SK-N-MC (cell line): ENCODE data around the gene PUS7L.
"Not testable (repeated sequence)": the region's sequence is repeated elsewhere in the genome, so short reads cannot be mapped to it uniquely, and the experiment has no call there.

Source experiments
- DNase-seq: peaks from one replicate; pipeline ENCODE4 v3.0.0-alpha.2; 2011; ENCODE audit warnings: low read depth, low spot score
- H3K27ac ChIP-seq: fragments of 200-600 bp; sonication (generic); 2 replicates; pipeline ENCODE4 v1.5.1; 2016; ENCODE audit warnings: mixed run types
- H3K36me3 ChIP-seq: fragments of 200-600 bp; sonication (generic); 2 replicates; pipeline ENCODE4 v1.6.1; 2017; ENCODE audit warnings: antibody characterized with exemption, low read length, mixed read lengths; ENCODE audit not compliant: insufficient read depth
- H3K4me3 ChIP-seq: fragments of 200-600 bp; sonication (generic); 2 replicates; pipeline ENCODE4 v1.5.1; 2016
- H3K9ac ChIP-seq: fragments of 200-600 bp; sonication (generic); 2 replicates; pipeline ENCODE4 v1.8.0; 2017; ENCODE audit warnings: mixed run types, mixed read lengths; ENCODE audit not compliant: insufficient read length
- H3K9me3 ChIP-seq: fragments of 200-600 bp; sonication (generic); 2 replicates; pipeline ENCODE4 v1.6.1; 2017; ENCODE audit warnings: low read depth, mild to moderate bottlenecking, antibody characterized with exemption, low read length, moderate library complexity, mixed read lengths
- EZH2 ChIP-seq: fragments of 200-600 bp; sonication (generic); IDR thresholded peaks from one replicate; pipeline ENCODE4 v1.6.1; 2017; ENCODE audit warnings: antibody characterized with exemption
- FOXP2 ChIP-seq: optimal IDR thresholded peaks from 2 replicates; pipeline ENCODE3; 2011; ENCODE audit warnings: mild to moderate bottlenecking, moderate library complexity; ENCODE audit not compliant: insufficient read depth; ENCODE audit errors: extremely low read length, control extremely low read depth
- POLR2AphosphoS5 ChIP-seq: IDR thresholded peaks from 2 replicates; pipeline ENCODE4 v1.6.1; 2012; ENCODE audit warnings: mild to moderate bottlenecking, low read depth, low read length, borderline replicate concordance

PUS7L gene

GRCh38 chr12:43696154-43696553, 62.4 kb downstream of the PUS7L start:
- Histone ChIP-seq H3K9ac (no peak overlapping the region), H3K36me3 (no peaks in the 10 kb centered on the region), H3K9me3 (no peaks in the 10 kb centered on the region), H3K4me3 (no peak overlapping the region), H3K27ac (no peak overlapping the region)
- TF ChIP-seq FOXP2 (no peak), EZH2 (no peak), POLR2AphosphoS5 (no peak)
- no peak for DNase-seq

- H3K27ac ChIP-seq, result no peak overlapping the region
- TF ChIP-seq EZH2 (no peak), FOXP2 (no peak), POLR2AphosphoS5 (no peak)
- H3K36me3 ChIP-seq, result no peaks in the 10 kb centered on the region
- no peak for DNase-seq
- H3K4me3 ChIP-seq, result no peak overlapping the region
- no peak overlapping the region for H3K9ac ChIP-seq
- H3K9me3 ChIP-seq, result no peaks in the 10 kb centered on the region
Observed at GRCh38 chr12:43694879-43695278, 63.7 kb downstream of the PUS7L start.

- no peak overlapping the region for H3K4me3 ChIP-seq
- no peak for TF ChIP-seq FOXP2
- TF ChIP-seq EZH2, result no peak
- TF ChIP-seq POLR2AphosphoS5, result no peak
- no peaks in the 10 kb centered on the region for H3K9me3 ChIP-seq
- no peak overlapping the region for H3K9ac ChIP-seq
- H3K36me3 ChIP-seq, result no peaks in the 10 kb centered on the region
- no peak for DNase-seq
- no peak overlapping the region for H3K27ac ChIP-seq
Observed at GRCh38 chr12:43692064-43692463, 66.5 kb downstream of the PUS7L start.

GRCh38 chr12:43685491-43685890, 73.1 kb downstream of the PUS7L start:
- not testable (repeated sequence) for H3K9me3 ChIP-seq, DNase-seq, H3K9ac ChIP-seq, H3K36me3 ChIP-seq, H3K4me3 ChIP-seq, H3K27ac ChIP-seq

- no peak for TF ChIP-seq FOXP2
- no peak for TF ChIP-seq EZH2
- no peak for TF ChIP-seq POLR2AphosphoS5
- H3K27ac ChIP-seq, result no peak overlapping the region
- no peaks in the 10 kb centered on the region for H3K36me3 ChIP-seq
- no peak for DNase-seq
- H3K4me3 ChIP-seq, result no peak overlapping the region
- no peak overlapping the region for H3K9ac ChIP-seq
- H3K9me3 ChIP-seq, result no peaks in the 10 kb centered on the region
Observed at GRCh38 chr12:43676183-43676813, 82.3 kb downstream of the PUS7L start.

GRCh38 chr12:43675048-43675904, 83.3 kb downstream of the PUS7L start:
- no peak overlapping the region for H3K27ac ChIP-seq
- DNase-seq, result no peak
- H3K36me3 ChIP-seq, result no peaks in the 10 kb centered on the region
- H3K9ac ChIP-seq, result no peak overlapping the region
- H3K9me3 ChIP-seq, result no peaks in the 10 kb centered on the region
- no peak overlapping the region for H3K4me3 ChIP-seq
- TF ChIP-seq POLR2AphosphoS5 (no peak), EZH2 (no peak), FOXP2 (no peak)

GRCh38 chr12:43669373-43669772, 89.2 kb downstream of the PUS7L start:
- H3K9me3 ChIP-seq, result no peaks in the 10 kb centered on the region
- no peak for DNase-seq

More at GRCh38 chr12:43669373-43669772, 89.2 kb downstream of the PUS7L start:
- no peak for TF ChIP-seq FOXP2
- TF ChIP-seq EZH2, result no peak
- H3K9ac ChIP-seq, result no peak overlapping the region
- H3K4me3 ChIP-seq, result no peak overlapping the region
- H3K27ac ChIP-seq, result no peak overlapping the region
- H3K36me3 ChIP-seq, result no peaks in the 10 kb centered on the region
